K562 (cell line): ENCODE measurements around the gene PRTN3.

ENCODE experiments used
- ETV5 ChIP-seq: sonication (generic); formaldehyde crosslinking; IDR thresholded peaks from 2 replicates; pipeline ENCODE4 v1.4.0; 2020; ENCODE audit warnings: low read depth, mild to moderate bottlenecking, missing genetic modification reagents
- EZH2 ChIP-seq: IDR thresholded peaks from 2 replicates; pipeline ENCODE4 v1.6.1; 2012; ENCODE audit warnings: low read depth, mild to moderate bottlenecking, inconsistent platforms, low read length, borderline replicate concordance
- GTF2F1 ChIP-seq: IDR thresholded peaks from 2 replicates; pipeline ENCODE4 v1.6.1; 2011; ENCODE audit warnings: low read depth, low read length, improper control_type of control experiment
- JUND ChIP-seq, 2 experiments: IDR thresholded peaks; 2 replicates in 1 of 2; 3 replicates in 1 of 2; pipeline ENCODE4 v1.6.1; 2011; ENCODE audit warnings: borderline replicate concordance in 2 of 2, low read depth in 2 of 2, low read length in 2 of 2, improper control_type of control experiment in 1 of 2, missing biosample characterization in 1 of 2, missing genetic modification characterization in 1 of 2, missing genetic modification reagents in 1 of 2
- ZFPM2 ChIP-seq: fragments of 250-450 bp; sonication (Bioruptor Pico); IDR thresholded peaks from 2 replicates; pipeline ENCODE4 v1.5.1; 2022; ENCODE audit warnings: mild to moderate bottlenecking

DNA sequence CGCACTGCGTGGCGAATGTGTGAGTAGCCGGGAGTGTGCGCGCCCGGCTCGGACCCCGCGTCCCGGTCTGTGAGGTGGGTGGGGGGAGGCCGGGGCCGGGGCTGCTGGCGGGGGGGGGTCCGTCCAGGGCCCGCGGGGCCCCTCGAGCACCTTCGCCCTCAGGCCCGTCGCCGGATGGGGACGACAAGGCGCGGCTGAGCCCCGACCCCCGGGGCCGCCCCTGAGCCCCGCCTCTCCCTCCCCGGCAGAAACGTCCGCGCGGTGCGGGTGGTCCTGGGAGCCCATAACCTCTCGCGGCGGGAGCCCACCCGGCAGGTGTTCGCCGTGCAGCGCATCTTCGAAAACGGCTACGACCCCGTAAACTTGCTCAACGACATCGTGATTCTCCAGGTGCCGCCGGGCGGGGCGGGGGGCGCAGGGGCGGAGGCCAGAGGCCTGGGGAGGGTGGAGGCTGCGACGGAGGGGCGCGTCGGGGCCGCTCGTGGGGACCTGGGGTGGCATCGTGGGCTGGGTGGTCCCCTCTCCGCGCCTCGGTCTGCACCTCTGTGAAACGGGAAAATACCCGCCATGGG is 12.3 kb downstream of the PRTN3 start:
- TF ChIP-seq ZFPM2 (CRISPR knock-in tag) (no peak), ETV5 (CRISPR knock-in tag) (no peak), GTF2F1 (no peak), JUND (IDR thresholded peaks at IDR 0.05; ENCODE audit: borderline replicate concordance, low read depth, low read length) (no peak), JUND (tag; IDR thresholded peaks at IDR 0.05; ENCODE audit: borderline replicate concordance, low read depth, low read length) (no peak), EZH2 (no peak)
